ENCODE measurements around the gene GAS2L1.

GRCh38 chr22:29302681-29303465 is 3.6 kb upstream of the GAS2L1 start:
- TF ChIP-seq CTCF (IDR thresholded peaks at IDR 0.05) (no peak), POLR2AphosphoS5 (IDR thresholded peaks at IDR 0.05) (no peak), POLR2A (IDR thresholded peaks at IDR 0.05) (no peak), EP300 (IDR thresholded peaks at IDR 0.05) (no peak)

All from stomach (tissue), 4 donors.